Psoas muscle (tissue), 8 donors: ENCODE data around the gene HOMER3. TPM values are rescaled to one million over a fixed set of nuclear protein-coding genes. Genes with fewer than 3 reads are reported as not detected.

Experiments used
- ATAC-seq, 4 donors: fragments of 200-7000 bp; cut with Tn5 transposase; one replicate each; pipeline ENCODE4 v1.9.1; 2020; ENCODE audit warnings: moderate library complexity in 3 of 4, mild to moderate bottlenecking in 2 of 4
- DNase-seq, 2 donors: peaks; one replicate each; pipeline ENCODE4 v3.0.0-alpha.2; 2020
- H3K27ac ChIP-seq: fragments of 200-600 bp; one replicate; pipeline ENCODE4 v1.8.0; 2022
- H3K27me3 ChIP-seq, 3 donors: fragments of 200-600 bp in 1 of 3; one replicate each; pipeline versions ENCODE4 v1.6.1 to v1.8.0; 2013 to 2022; ENCODE audit warnings: low read length in 2 of 3, mild to moderate bottlenecking in 2 of 3, moderate library complexity in 1 of 3; ENCODE audit not compliant: insufficient read depth in 3 of 3
- H3K36me3 ChIP-seq, 2 donors: fragments of 200-600 bp in 1 of 2; one replicate each; pipeline versions ENCODE4 v1.6.1 to v1.8.0; 2013 to 2022; ENCODE audit warnings: low read depth in 1 of 2, mild to moderate bottlenecking in 1 of 2, moderate library complexity in 1 of 2; ENCODE audit not compliant: insufficient read depth in 1 of 2
- H3K4me1 ChIP-seq: fragments of 200-600 bp; one replicate; pipeline ENCODE4 v1.8.0; 2022
- H3K4me3 ChIP-seq: fragments of 200-600 bp; one replicate; pipeline ENCODE4 v1.8.0; 2022; ENCODE audit warnings: mild to moderate bottlenecking
- H3K9me3 ChIP-seq: fragments of 200-600 bp; one replicate; pipeline ENCODE4 v1.8.0; 2022
- WGBS, 3 donors: extraction: QIAGEN DNeasy Blood & Tissue Kit; methylation state at CpG; one replicate each; pipeline versions ENCODE4 v1.1.6 to v1.1.7; 2013; 5-methylcytosine and 5-hydroxymethylcytosine counted together
- intact Hi-C, 2 donors: fragments of 100-400 bp; cut with DNase I; formaldehyde crosslinking; loops; one replicate each; pipeline versions ENCODE4 v1.11.0 to v1.14.2; 2022
- polyA plus RNA-seq, 3 donors: library from polyadenylated mRNA; stranded (reverse); fragments of 200-250 nt; gene quantifications; one replicate each; pipeline ENCODE4 v1.2.3, GENCODE V29; 2013
- total RNA-seq, 4 donors: library from RNA; stranded (reverse); fragmentation: NEBNext Ultra II Directional in 2 of 4; extraction: Animal tissue kit (Norgen Biotek cat#: 25700) in 2 of 4; gene quantifications; one replicate each; pipeline versions ENCODE4 v1.2.1 to v1.2.4, GENCODE V29; 2021 to 2023
- TF ChIP-seq, protein P1 (sequence below): fragments of 200-600 bp; IDR thresholded peaks from one replicate; pipeline ENCODE4 v1.8.0; 2022; ENCODE audit warnings: antibody characterized with exemption
- donor health status: healthy with polysubstance abuse.
- donor health status: DM: no; HTN: no; CAD: no; lungs with moderate emphysema.
- donor health status: Bipolar disorder and iron deficiency.
- donor health status: healthy.
- donor health status: DM: yes; HTN: yes; CAD: no.
- donor health status: DM: no; HTN: no; CAD: no.
- donor health status: DM: no; HTN: no; CAD: no.
- donor health status: DM: yes; HTN: yes; CAD: no.

HOMER3 gene
- total and polyA plus RNA-seq, 7 donors, result 61.4 to 86.2 (median 72.9) TPM

DNA sequence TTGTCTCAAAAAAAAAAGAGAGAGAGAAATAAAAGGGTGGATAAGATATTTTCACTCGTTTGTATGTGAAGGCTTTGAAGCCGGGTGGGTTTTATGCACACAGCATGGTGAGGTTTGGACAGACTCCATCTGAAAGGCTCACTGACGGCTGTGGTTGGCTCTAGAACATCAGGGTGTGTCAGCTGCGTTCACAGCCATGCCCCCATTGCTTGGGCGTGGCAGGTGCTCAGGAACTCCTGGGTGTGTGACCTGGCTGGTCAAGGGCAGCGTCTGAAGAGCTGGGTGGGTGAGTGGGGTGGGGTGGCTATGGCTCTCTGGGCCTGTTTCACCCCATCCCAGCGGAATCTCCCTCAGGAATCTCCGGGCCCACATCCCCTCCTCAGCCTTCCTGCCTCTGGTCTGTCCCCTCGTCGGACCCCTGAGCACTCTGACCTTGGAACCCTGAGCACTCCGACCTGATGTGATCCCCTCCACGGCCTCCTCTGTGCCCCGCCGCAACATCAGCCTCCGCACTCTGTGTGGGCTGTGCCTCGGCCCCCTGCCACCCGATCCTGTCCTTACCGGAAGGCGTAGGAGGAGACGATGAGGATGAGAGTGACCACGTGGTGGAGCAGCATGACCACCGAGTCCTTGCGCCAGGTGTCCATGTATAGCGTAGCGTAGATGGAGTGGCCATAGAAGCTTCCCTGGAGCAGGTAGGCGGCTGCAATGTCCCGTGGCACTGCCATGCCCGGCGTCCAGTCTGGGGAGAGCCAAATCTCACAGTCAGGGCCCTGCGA is 57.3 kb downstream of the HOMER3 start:
- no peak overlapping the region for H3K4me3 ChIP-seq
- no peaks in the 10 kb centered on the region for H3K4me1 ChIP-seq
- TF ChIP-seq, protein P1, sequence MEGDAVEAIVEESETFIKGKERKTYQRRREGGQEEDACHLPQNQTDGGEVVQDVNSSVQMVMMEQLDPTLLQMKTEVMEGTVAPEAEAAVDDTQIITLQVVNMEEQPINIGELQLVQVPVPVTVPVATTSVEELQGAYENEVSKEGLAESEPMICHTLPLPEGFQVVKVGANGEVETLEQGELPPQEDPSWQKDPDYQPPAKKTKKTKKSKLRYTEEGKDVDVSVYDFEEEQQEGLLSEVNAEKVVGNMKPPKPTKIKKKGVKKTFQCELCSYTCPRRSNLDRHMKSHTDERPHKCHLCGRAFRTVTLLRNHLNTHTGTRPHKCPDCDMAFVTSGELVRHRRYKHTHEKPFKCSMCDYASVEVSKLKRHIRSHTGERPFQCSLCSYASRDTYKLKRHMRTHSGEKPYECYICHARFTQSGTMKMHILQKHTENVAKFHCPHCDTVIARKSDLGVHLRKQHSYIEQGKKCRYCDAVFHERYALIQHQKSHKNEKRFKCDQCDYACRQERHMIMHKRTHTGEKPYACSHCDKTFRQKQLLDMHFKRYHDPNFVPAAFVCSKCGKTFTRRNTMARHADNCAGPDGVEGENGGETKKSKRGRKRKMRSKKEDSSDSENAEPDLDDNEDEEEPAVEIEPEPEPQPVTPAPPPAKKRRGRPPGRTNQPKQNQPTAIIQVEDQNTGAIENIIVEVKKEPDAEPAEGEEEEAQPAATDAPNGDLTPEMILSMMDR, result no peak
- H3K9me3 ChIP-seq, result no peaks in the 10 kb centered on the region
- intact Hi-C loops, result no loop called here
- H3K27me3 ChIP-seq, result no peaks in the 10 kb centered on the region
- DNase-seq (no peak), ATAC-seq (no peak)
- WGBS, 3 donors, result 84 to 88% (median 84%) methylated on average over 29 to 30 of the region's 30 CpGs
- peaks cover 0 to 13% of the 10 kb centered on the region in 2 donors for H3K36me3 ChIP-seq
- no peak overlapping the region for H3K27ac ChIP-seq

DNA sequence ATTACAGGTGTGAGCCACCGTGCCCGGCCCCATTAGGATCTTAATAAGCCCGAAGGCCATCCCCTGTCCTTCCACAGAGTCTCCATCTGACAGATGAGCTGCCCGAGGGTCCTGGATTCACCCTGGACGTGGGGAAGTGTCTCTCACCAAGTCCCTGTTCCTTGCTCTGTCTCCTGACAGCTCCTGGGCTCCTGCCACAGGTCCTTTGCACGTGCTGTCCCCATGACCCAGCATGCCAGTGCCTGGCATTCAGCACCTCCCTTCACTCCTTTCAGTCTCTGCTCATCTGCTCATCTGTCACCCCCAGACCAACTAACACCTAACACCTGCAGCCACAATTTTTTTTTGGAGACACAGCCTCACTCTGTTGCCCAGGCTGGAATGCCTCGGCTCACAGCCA is 59.5 kb downstream of the HOMER3 start:
- TF ChIP-seq, protein P1, result no peak
- no peaks in the 10 kb centered on the region for H3K9me3 ChIP-seq
- no peak overlapping the region for H3K4me3 ChIP-seq
- no peaks in the 10 kb centered on the region for H3K4me1 ChIP-seq
- 93 to 96% (median 94%) methylated on average over 7 of the region's 7 CpGs for WGBS, 3 donors
- intact Hi-C loops, result no loop called here
- peaks cover 0 to 24% of the 10 kb centered on the region in 2 donors for H3K36me3 ChIP-seq
- no peak for ATAC-seq
- DNase-seq, result no peak
- no peak overlapping the region for H3K27ac ChIP-seq
- H3K27me3 ChIP-seq, result no peaks in the 10 kb centered on the region

DNA sequence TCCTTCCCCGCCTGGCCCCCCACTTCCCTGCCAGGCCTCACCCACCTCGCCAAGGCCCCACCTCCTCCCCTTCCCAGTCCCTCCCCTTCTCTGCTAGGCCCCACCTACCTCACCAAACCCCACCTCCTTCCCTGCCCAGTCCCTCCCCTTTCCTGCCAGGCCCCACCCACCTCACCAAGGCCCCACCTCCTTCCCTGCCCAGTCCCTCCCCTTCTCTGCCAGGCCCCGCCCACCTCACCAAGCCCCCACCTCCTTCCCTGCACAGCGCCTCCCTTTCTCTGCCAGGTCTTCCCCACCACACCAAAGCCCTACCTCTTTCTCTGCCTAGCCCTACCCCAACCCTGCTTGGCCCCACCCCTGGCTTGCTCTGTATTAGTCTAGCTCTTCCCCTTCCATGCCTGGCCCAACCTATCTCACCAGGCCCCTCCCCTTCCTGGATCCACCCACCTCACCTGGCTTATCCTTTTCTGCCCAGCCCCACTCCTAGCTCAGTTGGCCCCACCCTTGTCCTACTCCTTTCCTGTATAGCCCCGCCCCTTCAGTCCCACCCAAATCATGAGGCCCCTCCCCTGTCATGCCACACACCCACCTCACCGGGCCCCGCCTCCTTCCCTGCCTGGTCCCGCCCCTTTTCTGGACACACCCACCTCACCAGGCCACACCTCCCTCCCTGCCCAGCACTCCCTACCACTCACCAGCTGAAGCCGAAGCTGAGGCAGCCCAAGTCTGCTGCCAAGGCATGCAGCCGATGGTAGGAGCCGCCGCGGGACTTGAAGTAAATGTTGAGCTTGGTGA is 61.2 kb downstream of the HOMER3 start:
- H3K27me3 ChIP-seq, result no peaks in the 10 kb centered on the region
- TF ChIP-seq, protein P1, result no peak
- DNase-seq, result no peak
- H3K9me3 ChIP-seq, result no peaks in the 10 kb centered on the region
- H3K36me3 ChIP-seq, result peaks cover 0 to 24% of the 10 kb centered on the region in 2 donors
- H3K4me1 ChIP-seq, result no peaks in the 10 kb centered on the region
- 75 to 85% (median 80%) methylated on average over 12 to 13 of the region's 13 CpGs for WGBS, 3 donors
- no peak overlapping the region for H3K4me3 ChIP-seq
- intact Hi-C loops, result no loop called here
- ATAC-seq, result peak; percentile 37 to 75 (median 58)
- H3K27ac ChIP-seq, result no peak overlapping the region

Other genes starting within 250 kb of the HOMER3 start
- 1 to 10 TPM in 2 of 4 donors, under 1 TPM in 1, not detected in 1; 0.12 to 1.8 (median 1.5) TPM for gene COMP, start 149.9 kb downstream of the HOMER3 start, total RNA-seq
- under 1 TPM; 0.10 to 0.94 (median 0.75) TPM for gene COMP, start 149.9 kb downstream of the HOMER3 start, polyA plus RNA-seq
- gene UPF1, start 109.3 kb downstream of the HOMER3 start, total RNA-seq, result 10 to 100 TPM; 34.6 to 45.0 (median 37.9) TPM
- 10 to 100 TPM; 15.6 to 34.5 (median 34.4) TPM for gene UPF1, start 109.3 kb downstream of the HOMER3 start, polyA plus RNA-seq
- gene CERS1, start 45.1 kb downstream of the HOMER3 start, total RNA-seq, result 1 to 10 TPM; 4.3 to 6.4 (median 5.3) TPM
- gene CERS1, start 45.1 kb downstream of the HOMER3 start, polyA plus RNA-seq, result 1 to 10 TPM; 2.1 to 4.6 (median 4.0) TPM
- 100 to 1,000 TPM in 3 of 4 donors, 10 to 100 TPM in 1; 91.5 to 110 (median 105) TPM for gene COPE, start 21.8 kb downstream of the HOMER3 start, total RNA-seq
- gene COPE, start 21.8 kb downstream of the HOMER3 start, polyA plus RNA-seq, result 100 to 1,000 TPM; 117 to 173 (median 130) TPM
- 10 to 100 TPM; 27.2 to 35.3 (median 30.3) TPM for gene DDX49, start 21.5 kb downstream of the HOMER3 start, total RNA-seq
- 10 to 100 TPM; 47.2 to 73.1 (median 47.7) TPM for gene DDX49, start 21.5 kb downstream of the HOMER3 start, polyA plus RNA-seq
- 10 to 100 TPM; 41.3 to 53.3 (median 48.1) TPM for gene SUGP2, start 92.3 kb upstream of the HOMER3 start, total RNA-seq
- gene SUGP2, start 92.3 kb upstream of the HOMER3 start, polyA plus RNA-seq, result 10 to 100 TPM; 31.8 to 45.3 (median 34.4) TPM
- 10 to 100 TPM; 13.7 to 22.6 (median 18.8) TPM for gene ARMC6, start 92.4 kb upstream of the HOMER3 start, total RNA-seq
- gene ARMC6, start 92.4 kb upstream of the HOMER3 start, polyA plus RNA-seq, result 10 to 100 TPM; 22.8 to 74.1 (median 25.7) TPM
- gene SLC25A42, start 122.8 kb upstream of the HOMER3 start, total RNA-seq, result 10 to 100 TPM; 14.7 to 40.2 (median 24.5) TPM
- 10 to 100 TPM in 2 of 3 donors, 1 to 10 TPM in 1; 4.6 to 31.9 (median 12.2) TPM for gene SLC25A42, start 122.8 kb upstream of the HOMER3 start, polyA plus RNA-seq
- 10 to 100 TPM; 31.3 to 61.3 (median 42.8) TPM for gene TMEM161A, start 197.3 kb upstream of the HOMER3 start, total RNA-seq
- 10 to 100 TPM; 30.2 to 46.1 (median 37.6) TPM for gene TMEM161A, start 197.3 kb upstream of the HOMER3 start, polyA plus RNA-seq
- gene MEF2B, start 229.0 kb upstream of the HOMER3 start, total RNA-seq, result under 1 TPM; 0.56 to 0.91 (median 0.63) TPM
- under 1 TPM; 0.07 to 0.18 (median 0.16) TPM for gene MEF2B, start 229.0 kb upstream of the HOMER3 start, polyA plus RNA-seq